GM23248 (cell line): Measurements from ENCODE around the gene ANXA9. TPM values are rescaled to one million over a fixed set of nuclear protein-coding genes. Genes with fewer than 3 reads are reported as not detected.

Experiments
- DNase-seq: peaks from one replicate; pipeline ENCODE4 v3.0.0-alpha.2; 2015
- H2AFZ ChIP-seq: fragments of 200-600 bp; sonication (generic); 2 replicates; pipeline ENCODE4 v1.6.1; 2016; ENCODE audit warnings: antibody characterized with exemption
- H3F3A ChIP-seq: fragments of 200-600 bp; sonication (generic); 2 replicates; pipeline ENCODE4 v1.6.1; 2016; ENCODE audit warnings: mild to moderate bottlenecking, antibody characterized with exemption, mixed run types; ENCODE audit not compliant: insufficient read depth
- H3K27ac ChIP-seq: fragments of 200-600 bp; sonication (generic); 2 replicates; pipeline ENCODE4 v1.5.1; 2016; ENCODE audit warnings: mild to moderate bottlenecking
- H3K27me3 ChIP-seq: fragments of 200-600 bp; sonication (generic); replicated peaks from 2 replicates; pipeline ENCODE4 v1.6.1; 2016; ENCODE audit warnings: mild to moderate bottlenecking; ENCODE audit not compliant: insufficient read depth
- H3K36me3 ChIP-seq: fragments of 200-600 bp; sonication (generic); 2 replicates; pipeline ENCODE4 v1.6.1; 2016; ENCODE audit warnings: low read depth, mild to moderate bottlenecking
- H3K4me1 ChIP-seq: fragments of 200-600 bp; sonication (generic); 2 replicates; pipeline ENCODE4 v1.6.1; 2016; ENCODE audit warnings: mild to moderate bottlenecking; ENCODE audit not compliant: insufficient read depth
- H3K4me2 ChIP-seq: fragments of 200-600 bp; sonication (generic); one replicate; pipeline ENCODE4 v1.6.1; 2016; ENCODE audit warnings: mild to moderate bottlenecking; ENCODE audit not compliant: unreplicated experiment
- H3K4me3 ChIP-seq: fragments of 200-600 bp; sonication (generic); 2 replicates; pipeline ENCODE4 v1.5.1; 2016; ENCODE audit warnings: mild to moderate bottlenecking
- H3K79me2 ChIP-seq: fragments of 200-600 bp; sonication (generic); 2 replicates; pipeline ENCODE4 v1.6.1; 2016; ENCODE audit warnings: mild to moderate bottlenecking; ENCODE audit not compliant: insufficient read depth
- H3K9ac ChIP-seq: fragments of 200-600 bp; sonication (generic); 2 replicates; pipeline ENCODE4 v1.6.1; 2016; ENCODE audit warnings: mild to moderate bottlenecking
- H3K9me2 ChIP-seq: fragments of 200-600 bp; sonication (generic); 2 replicates; pipeline ENCODE4 v1.6.1; 2016; ENCODE audit warnings: mixed run types, mild to moderate bottlenecking, moderate library complexity; ENCODE audit not compliant: insufficient read depth
- H3K9me3 ChIP-seq: fragments of 200-600 bp; sonication (generic); one replicate; pipeline ENCODE4 v1.6.1; 2017; ENCODE audit warnings: low read depth
- H4K20me1 ChIP-seq: fragments of 200-600 bp; sonication (generic); 2 replicates; pipeline ENCODE4 v1.6.0; 2016; ENCODE audit not compliant: insufficient read depth
- EZH2 ChIP-seq: fragments of 200-600 bp; sonication (generic); IDR thresholded peaks from 2 replicates; pipeline ENCODE4 v1.6.1; 2018; ENCODE audit warnings: antibody characterized with exemption, mild to moderate bottlenecking; ENCODE audit not compliant: insufficient read depth, poor library complexity, severe bottlenecking
- EZH2phosphoT487 ChIP-seq: fragments of 200-600 bp; sonication (generic); IDR thresholded peaks from 2 replicates; pipeline ENCODE4 v1.6.1; 2018; ENCODE audit warnings: antibody characterized with exemption, moderate library complexity, mild to moderate bottlenecking, low read depth; ENCODE audit not compliant: insufficient read depth
- WGBS, 2 experiments: methylation state at CpG; one replicate each; pipeline ENCODE4 v1.1.6; 2015 to 2017; ENCODE audit warnings: low lambda C conversion rate in 2 of 2, low coverage in 1 of 2; ENCODE audit errors: missing lambda C conversion rate in 2 of 2; 5-methylcytosine and 5-hydroxymethylcytosine counted together
- in situ Hi-C: fragments of 300-500 bp; cut with MboI; formaldehyde crosslinking; loops from 2 replicates; pipeline ENCODE4 v1.15.0; 2020
- polyA plus RNA-seq: library from polyadenylated mRNA; unstranded; fragments of >200 nt; fragmentation: Nextera tagmentation; extraction: Ambion mirVana; gene quantifications from 2 replicates; pipeline ENCODE4 v1.2.1, GENCODE V29; 2016
- total RNA-seq: library from RNA; depleted of rRNA; stranded (reverse); fragments of >200 nt; shearing (Covaris generic); gene quantifications from 2 replicates; pipeline ENCODE4 v1.2.3, GENCODE V29; 2014

The ANXA9 gene
- total and polyA plus RNA-seq, 2 experiments from 2014 or later: 0.26 TPM; not detected in 1

DNA sequence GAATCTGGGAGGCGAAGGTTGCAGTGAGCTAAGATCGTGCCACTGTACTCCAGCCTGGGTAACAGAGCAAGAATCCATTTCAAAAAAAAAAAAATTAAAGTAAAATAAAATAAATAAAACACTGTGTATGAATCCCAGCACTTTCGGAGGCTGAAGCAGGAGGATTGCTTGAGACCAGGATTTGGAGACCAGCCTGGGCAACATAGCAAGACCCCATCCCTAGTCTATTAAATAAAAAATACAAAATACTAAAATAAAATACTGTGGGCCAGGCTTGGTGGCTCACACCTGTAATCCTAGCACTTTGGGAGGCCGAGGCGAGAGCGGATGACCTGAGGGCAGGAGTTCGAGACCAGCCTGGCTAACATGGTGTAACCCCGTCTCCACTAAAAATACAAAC is 50.1 kb downstream of the ANXA9 start:
- in situ Hi-C loops: no loop called here
- H3K9me2 ChIP-seq: no peaks in the 10 kb centered on the region
- no peaks in the 10 kb centered on the region for H3K4me1 ChIP-seq
- H3K4me2 ChIP-seq: no peak overlapping the region
- 99 to 100% methylated on average over 8 of the region's 8 CpGs for WGBS, 2 experiments
- no peak overlapping the region for H3K9ac ChIP-seq
- H4K20me1 ChIP-seq: no peaks in the 10 kb centered on the region
- H3K27ac ChIP-seq: no peak overlapping the region
- H3K9me3 ChIP-seq: no peaks in the 10 kb centered on the region
- no peak overlapping the region for H2AFZ ChIP-seq
- H3K36me3 ChIP-seq: peaks cover 10% of the 10 kb centered on the region; the same call in 1 of the 2 replicates
- H3K79me2 ChIP-seq: no peaks in the 10 kb centered on the region
- DNase-seq: no peak
- TF ChIP-seq EZH2phosphoT487: no peak
- no peak for TF ChIP-seq EZH2
- H3K4me3 ChIP-seq: no peak overlapping the region
- no peaks in the 10 kb centered on the region for H3F3A ChIP-seq
- no peaks in the 10 kb centered on the region for H3K27me3 ChIP-seq

DNA sequence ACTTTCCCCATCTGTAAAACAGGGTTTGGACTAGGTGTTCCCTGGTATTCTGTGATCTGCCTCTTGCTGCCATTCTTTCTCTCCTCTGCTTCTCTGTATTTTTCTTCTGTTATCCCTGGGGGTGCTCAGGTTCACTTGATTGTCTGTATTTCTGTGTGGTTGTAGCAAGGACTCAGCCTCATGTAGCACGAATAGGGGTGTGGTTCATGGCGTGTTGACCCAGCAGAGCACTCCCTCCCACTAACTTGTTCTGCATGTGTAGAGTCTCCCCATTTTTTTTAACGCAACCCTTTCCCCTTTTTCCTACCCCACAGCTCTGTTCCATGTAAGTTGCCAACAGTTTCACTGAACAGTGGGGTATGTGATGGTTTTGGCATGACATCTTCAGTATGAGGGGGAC is 53.1 kb downstream of the ANXA9 start:
- Histone ChIP-seq H3K36me3 (peaks cover 6% of the 10 kb centered on the region; the same call in 1 of the 2 replicates), H4K20me1 (no peaks in the 10 kb centered on the region)
- in situ Hi-C loops: no loop called here

DNA sequence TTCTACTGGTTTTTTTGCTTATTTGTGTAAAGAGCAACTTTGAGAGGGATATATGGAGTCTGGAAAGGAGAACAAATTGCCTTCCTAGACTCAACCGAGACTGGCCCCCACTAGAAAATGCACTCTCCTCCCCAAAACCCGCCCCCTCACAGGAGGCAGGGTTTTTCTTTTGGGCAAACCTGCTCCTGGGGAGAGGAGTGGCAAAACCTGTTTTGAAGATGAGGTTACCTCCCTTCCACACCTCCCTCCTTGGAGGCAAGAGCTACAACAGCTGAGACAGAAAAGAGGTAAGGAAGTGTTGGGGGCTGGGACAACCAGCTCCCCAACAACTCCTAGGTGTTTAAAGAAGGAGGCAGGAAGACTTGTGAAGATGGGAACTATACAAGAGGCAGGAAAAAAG is 54.3 kb downstream of the ANXA9 start, which contains the start of gene BNIPL:
Gene BNIPL (plus strand): TSS at position 231 of the 400 bp plus-strand sequence. CDS start 140 bp downstream, at position 371.
- no peaks in the 10 kb centered on the region for H3F3A ChIP-seq
- H3K9ac ChIP-seq: no peak within 1 kb of the TSS
- no peaks in the 10 kb centered on the region for H3K4me1 ChIP-seq
- H3K79me2 ChIP-seq: no peaks in the 10 kb centered on the region
- H3K9me3 ChIP-seq: no peaks in the 10 kb centered on the region
- in situ Hi-C loops: no loop called here
- WGBS, 2 experiments: 48 to 51% methylated on average over 2 of the region's 2 CpGs
- H3K36me3 ChIP-seq: peaks cover 6% of the 10 kb centered on the region; the same call in 1 of the 2 replicates
- TF ChIP-seq EZH2: no peak
- no peaks in the 10 kb centered on the region for H4K20me1 ChIP-seq
- no peak within 1 kb of the TSS for H3K27ac ChIP-seq
- H3K27me3 ChIP-seq: no peaks in the 10 kb centered on the region
- no peak within 1 kb of the TSS for H2AFZ ChIP-seq
- no peak within 1 kb of the TSS for H3K4me3 ChIP-seq
- no peaks in the 10 kb centered on the region for H3K9me2 ChIP-seq
- DNase-seq: no peak
- H3K4me2 ChIP-seq: no peak within 1 kb of the TSS

More for the DNA sequence above, 53.1 kb downstream of the ANXA9 start:
- H3K4me2 ChIP-seq: no peak overlapping the region
- H3F3A ChIP-seq: no peaks in the 10 kb centered on the region
- H3K79me2 ChIP-seq: no peaks in the 10 kb centered on the region
- WGBS, 2 experiments: 97 to 100% methylated on average over 3 of the region's 3 CpGs
- H3K27me3 ChIP-seq: no peaks in the 10 kb centered on the region
- H3K9ac ChIP-seq: no peak overlapping the region
- no peaks in the 10 kb centered on the region for H3K9me3 ChIP-seq
- H3K4me1 ChIP-seq: no peaks in the 10 kb centered on the region
- H3K4me3 ChIP-seq: no peak overlapping the region
- no peak for TF ChIP-seq EZH2phosphoT487
- no peak for TF ChIP-seq EZH2
- H3K27ac ChIP-seq: no peak overlapping the region
- DNase-seq: no peak
- no peaks in the 10 kb centered on the region for H3K9me2 ChIP-seq
- H2AFZ ChIP-seq: no peak overlapping the region

DNA sequence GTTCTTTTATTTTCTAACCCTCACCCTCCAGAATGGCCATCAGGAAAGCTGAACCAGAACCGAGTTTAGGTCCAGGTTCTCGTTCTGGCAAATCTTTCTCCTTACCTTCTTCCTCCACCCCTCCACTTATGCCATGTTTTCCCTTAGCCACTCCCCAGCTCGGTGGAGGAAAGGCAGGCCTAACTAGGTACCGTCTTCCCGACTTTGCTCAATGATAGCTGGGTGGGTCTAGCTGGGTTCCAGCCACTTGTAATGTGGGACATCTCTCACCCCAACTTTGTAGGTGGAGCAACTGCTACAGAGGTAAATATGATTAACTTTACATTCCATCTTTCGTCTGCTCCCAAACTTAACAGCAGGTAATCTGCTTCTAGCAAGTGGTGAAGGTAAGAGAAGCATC is 54.9 kb downstream of the ANXA9 start:
- WGBS, 2 experiments: 84 to 92% methylated on average over 6 of the region's 6 CpGs
- peaks cover 6% of the 10 kb centered on the region; the same call in 1 of the 2 replicates for H3K36me3 ChIP-seq
- H3K27me3 ChIP-seq: no peaks in the 10 kb centered on the region
- no peak for DNase-seq
- H3K9me3 ChIP-seq: no peaks in the 10 kb centered on the region
- no peaks in the 10 kb centered on the region for H3K4me1 ChIP-seq
- in situ Hi-C loops: no loop called here
- H3K79me2 ChIP-seq: no peaks in the 10 kb centered on the region
- no peak overlapping the region for H3K4me3 ChIP-seq
- no peaks in the 10 kb centered on the region for H3K9me2 ChIP-seq
- TF ChIP-seq EZH2phosphoT487 (no peak), EZH2 (no peak)
- H3K27ac ChIP-seq: no peak overlapping the region
- no peaks in the 10 kb centered on the region for H4K20me1 ChIP-seq
- no peaks in the 10 kb centered on the region for H3F3A ChIP-seq
- H3K9ac ChIP-seq: no peak overlapping the region
- no peak overlapping the region for H2AFZ ChIP-seq
- H3K4me2 ChIP-seq: no peak overlapping the region

DNA sequence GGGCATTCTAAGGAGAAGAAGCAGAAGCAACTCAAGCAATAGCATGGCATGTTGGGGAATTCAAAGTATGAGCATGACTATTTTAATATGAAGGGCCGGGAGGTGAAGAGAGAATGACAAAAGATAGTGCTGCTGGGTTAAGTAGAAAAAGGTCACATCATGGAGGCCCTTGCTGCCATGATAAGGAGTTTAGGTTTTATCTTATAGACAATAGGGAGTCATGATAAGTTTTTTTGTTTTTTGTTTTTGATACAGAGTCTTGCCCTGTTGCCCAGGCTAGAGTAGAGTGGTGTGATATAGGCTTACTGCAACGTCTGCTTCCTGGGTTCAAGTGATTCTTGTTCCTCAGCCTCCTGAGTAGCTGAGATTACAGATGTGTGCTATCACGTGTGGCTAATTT is 57.4 kb downstream of the ANXA9 start:
- no peak for TF ChIP-seq EZH2phosphoT487

More for the DNA sequence above, 57.4 kb downstream of the ANXA9 start:
- Histone ChIP-seq H3K27me3 (no peaks in the 10 kb centered on the region), H3K9me2 (no peaks in the 10 kb centered on the region), H3K4me3 (no peak overlapping the region), H3K4me2 (no peak overlapping the region), H3F3A (no peaks in the 10 kb centered on the region), H3K36me3 (peaks cover 3% of the 10 kb centered on the region; the same call in 1 of the 2 replicates), H3K4me1 (no peaks in the 10 kb centered on the region), H3K79me2 (no peaks in the 10 kb centered on the region), H3K9me3 (no peaks in the 10 kb centered on the region), H3K27ac (no peak overlapping the region), H2AFZ (no peak overlapping the region), H3K9ac (no peak overlapping the region), H4K20me1 (no peaks in the 10 kb centered on the region)
- in situ Hi-C loops: no loop called here
- DNase-seq: no peak
- 87 to 88% methylated on average over 3 of the region's 3 CpGs for WGBS, 2 experiments
